Spleen (tissue), 7 donors: ENCODE measurements around the gene PACS2.

ENCODE experiments used
- POLR2A ChIP-seq, 3 donors: fragments of 450-650 bp; IDR thresholded peaks; one replicate each; pipeline ENCODE4 v1.5.1; 2017; ENCODE audit warnings: antibody characterized with exemption in 3 of 3, mild to moderate bottlenecking in 1 of 3
- TF ChIP-seq, protein P1 (sequence below), 11 experiments: fragments of 200-600 bp in 7 of 11; fragments of 450-650 bp in 4 of 11; sonication (generic) in 4 of 11; IDR thresholded peaks in 8 of 11; conservative IDR thresholded peaks in 3 of 11; 1 replicate in 7 of 11; 2 replicates in 4 of 11; pipeline versions ENCODE4 v1.4.0 to v1.8.0; 2016 to 2021; ENCODE audit warnings: antibody characterized with exemption in 11 of 11, inconsistent platforms in 4 of 11, mild to moderate bottlenecking in 1 of 11
- donor health status: DM: no; HTN: no; CAD: no; lungs with moderate emphysema.
- donor health status: DM: no; HTN: no; CAD: no.
- donor health status: DM: no; HTN: no; CAD: no.

DNA sequence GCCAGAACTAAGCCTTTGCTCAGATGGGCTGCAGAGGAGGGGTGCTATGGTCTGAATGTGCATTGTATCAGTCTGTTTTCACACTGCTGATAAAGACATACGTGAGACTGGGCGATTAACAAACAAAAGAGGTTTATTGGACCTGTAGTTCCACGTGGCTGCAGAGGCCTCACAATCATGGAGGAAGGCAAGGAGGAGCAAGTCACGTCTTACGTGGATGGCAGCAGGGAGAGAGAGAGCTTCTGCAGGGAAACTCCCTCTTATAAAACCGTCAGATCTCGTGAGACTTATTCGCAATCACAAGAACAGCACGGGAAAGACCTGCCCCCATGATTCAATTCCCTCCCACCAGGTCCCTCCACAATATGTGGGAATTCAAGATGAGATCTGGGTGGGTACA, 10.0 kb upstream of the PACS2 start:
- TF ChIP-seq, protein P1, sequence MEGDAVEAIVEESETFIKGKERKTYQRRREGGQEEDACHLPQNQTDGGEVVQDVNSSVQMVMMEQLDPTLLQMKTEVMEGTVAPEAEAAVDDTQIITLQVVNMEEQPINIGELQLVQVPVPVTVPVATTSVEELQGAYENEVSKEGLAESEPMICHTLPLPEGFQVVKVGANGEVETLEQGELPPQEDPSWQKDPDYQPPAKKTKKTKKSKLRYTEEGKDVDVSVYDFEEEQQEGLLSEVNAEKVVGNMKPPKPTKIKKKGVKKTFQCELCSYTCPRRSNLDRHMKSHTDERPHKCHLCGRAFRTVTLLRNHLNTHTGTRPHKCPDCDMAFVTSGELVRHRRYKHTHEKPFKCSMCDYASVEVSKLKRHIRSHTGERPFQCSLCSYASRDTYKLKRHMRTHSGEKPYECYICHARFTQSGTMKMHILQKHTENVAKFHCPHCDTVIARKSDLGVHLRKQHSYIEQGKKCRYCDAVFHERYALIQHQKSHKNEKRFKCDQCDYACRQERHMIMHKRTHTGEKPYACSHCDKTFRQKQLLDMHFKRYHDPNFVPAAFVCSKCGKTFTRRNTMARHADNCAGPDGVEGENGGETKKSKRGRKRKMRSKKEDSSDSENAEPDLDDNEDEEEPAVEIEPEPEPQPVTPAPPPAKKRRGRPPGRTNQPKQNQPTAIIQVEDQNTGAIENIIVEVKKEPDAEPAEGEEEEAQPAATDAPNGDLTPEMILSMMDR (IDR thresholded peaks at IDR 0.05 in 8 of 11, conservative IDR thresholded peaks at IDR 0.05 in 3 of 11) = no peak
- no peak for TF ChIP-seq POLR2A (IDR thresholded peaks at IDR 0.05)
